ENCODE data around the gene MFSD12.

Gene MFSD12

DNA sequence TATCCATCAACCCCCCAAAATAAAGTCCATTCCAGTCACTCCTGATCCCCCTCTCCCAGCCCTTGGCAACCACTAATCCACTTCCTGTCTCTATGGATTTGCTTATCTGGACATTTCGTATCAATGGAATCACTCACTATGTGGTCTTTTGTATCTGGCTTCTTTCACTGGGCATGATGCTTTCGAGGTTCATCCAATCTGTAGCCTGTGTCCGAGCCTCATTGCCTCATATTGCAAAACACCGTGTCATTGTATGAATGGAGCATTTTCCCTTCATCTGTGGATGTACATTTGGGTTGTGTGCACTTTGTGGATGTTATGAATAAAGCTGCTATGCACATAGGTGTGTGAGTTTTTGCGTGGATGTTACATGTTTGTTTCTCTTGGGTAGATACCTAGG lies 52.7 kb downstream of the MFSD12 start:
- H3K4me3 ChIP-seq (ENCODE audit: low read depth, low read length): peak overlapping the region; percentile 70
- TF ChIP-seq, protein P1, sequence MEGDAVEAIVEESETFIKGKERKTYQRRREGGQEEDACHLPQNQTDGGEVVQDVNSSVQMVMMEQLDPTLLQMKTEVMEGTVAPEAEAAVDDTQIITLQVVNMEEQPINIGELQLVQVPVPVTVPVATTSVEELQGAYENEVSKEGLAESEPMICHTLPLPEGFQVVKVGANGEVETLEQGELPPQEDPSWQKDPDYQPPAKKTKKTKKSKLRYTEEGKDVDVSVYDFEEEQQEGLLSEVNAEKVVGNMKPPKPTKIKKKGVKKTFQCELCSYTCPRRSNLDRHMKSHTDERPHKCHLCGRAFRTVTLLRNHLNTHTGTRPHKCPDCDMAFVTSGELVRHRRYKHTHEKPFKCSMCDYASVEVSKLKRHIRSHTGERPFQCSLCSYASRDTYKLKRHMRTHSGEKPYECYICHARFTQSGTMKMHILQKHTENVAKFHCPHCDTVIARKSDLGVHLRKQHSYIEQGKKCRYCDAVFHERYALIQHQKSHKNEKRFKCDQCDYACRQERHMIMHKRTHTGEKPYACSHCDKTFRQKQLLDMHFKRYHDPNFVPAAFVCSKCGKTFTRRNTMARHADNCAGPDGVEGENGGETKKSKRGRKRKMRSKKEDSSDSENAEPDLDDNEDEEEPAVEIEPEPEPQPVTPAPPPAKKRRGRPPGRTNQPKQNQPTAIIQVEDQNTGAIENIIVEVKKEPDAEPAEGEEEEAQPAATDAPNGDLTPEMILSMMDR (IDR thresholded peaks at IDR 0.05; ENCODE audit: control insufficient read depth, extremely low read depth, insufficient read depth): no peak
- DNase-seq (ENCODE audit: low read depth): no peak

DNA sequence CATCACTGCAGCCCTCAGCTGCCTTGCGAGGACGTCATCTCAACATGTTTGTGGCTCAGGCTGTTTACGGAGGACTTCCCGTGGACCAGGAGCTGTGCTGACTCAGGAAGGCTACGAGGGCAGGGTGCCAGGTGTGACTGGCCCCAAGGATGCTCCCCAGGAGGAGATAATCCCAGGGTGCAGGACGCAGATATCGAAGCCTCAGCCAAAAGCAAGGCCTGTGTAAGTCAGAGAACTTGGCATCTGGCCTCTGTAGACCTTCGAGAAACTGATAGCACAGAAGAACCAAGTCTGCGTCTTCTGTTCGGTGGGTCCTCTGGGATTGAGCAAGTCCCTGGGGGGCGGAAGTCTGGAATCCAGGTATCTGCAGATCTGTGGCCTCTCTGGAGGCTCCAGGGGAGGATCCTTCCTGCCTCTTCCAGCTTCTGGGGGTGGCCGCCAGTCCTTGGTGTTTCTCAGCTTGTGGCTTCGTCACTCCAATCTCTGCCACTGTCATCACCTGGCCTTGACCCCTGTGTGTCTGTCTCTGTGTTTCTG lies 54.3 kb downstream of the MFSD12 start:
- TF ChIP-seq, protein P1 (IDR thresholded peaks at IDR 0.05; ENCODE audit: control insufficient read depth, extremely low read depth, insufficient read depth): no peak
- no peak overlapping the region for H3K4me3 ChIP-seq (ENCODE audit: low read depth, low read length)
- no peak for DNase-seq (ENCODE audit: low read depth)

DNA sequence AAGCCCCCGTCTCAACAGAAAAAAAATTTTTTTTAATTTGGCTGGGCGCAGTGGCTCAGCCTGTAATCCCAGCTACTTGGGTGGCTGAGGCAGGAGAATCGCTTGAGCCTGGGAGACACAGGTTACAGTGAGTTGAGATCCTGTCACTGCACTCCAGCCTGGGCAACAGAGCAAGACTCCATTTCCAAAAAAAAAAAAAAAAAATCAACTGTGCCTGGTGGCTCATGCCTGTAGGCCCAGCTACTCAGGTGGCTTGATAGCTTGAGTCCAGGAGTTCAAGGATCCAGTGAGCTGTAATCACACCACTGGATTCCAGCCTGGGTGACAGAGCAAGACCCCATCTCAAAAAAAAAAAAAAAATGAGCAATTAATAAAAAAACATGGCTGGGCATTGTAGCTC lies 55.6 kb downstream of the MFSD12 start:
- no peak for DNase-seq (ENCODE audit: low read depth)
- TF ChIP-seq, protein P1 (IDR thresholded peaks at IDR 0.05; ENCODE audit: control insufficient read depth, extremely low read depth, insufficient read depth): no peak
- no peak overlapping the region for H3K4me3 ChIP-seq (ENCODE audit: low read depth, low read length)

DNA sequence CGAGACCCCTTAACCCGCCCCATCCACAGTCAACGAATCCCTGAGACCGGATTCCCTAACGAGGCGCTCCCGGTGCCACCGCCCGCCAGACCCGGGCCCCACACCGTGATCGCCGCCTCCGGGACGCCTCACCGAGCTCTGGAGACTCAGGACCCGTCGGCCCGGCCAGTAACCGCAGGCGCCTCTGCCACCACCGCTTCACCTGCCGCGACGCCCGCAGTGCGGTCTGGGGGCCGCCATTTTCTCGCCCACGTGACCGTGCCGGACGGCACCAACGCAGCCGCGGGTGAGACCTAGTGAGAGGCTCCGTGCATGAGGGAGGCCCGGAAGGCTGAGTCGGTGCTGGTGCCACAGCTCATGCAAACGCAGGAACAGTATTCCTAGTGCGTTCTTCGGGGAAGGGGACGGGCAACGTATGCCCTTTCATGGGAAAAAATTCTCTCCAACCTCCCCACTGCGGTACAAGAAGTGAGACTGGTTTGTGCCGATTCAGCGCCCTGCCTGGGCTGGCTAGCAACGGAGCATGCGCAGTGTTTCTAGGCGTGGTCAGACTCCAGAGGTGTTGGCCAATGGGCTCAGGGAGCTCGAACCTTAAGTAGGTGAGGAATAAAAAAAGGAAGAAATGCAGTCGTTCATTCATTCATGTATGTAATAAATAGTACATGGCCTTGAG lies 56.8 kb downstream of the MFSD12 start, which contains the start of gene DOHH:
TSS of gene DOHH (minus strand) at position 246 of the 673 bp plus-strand sequence. CDS start 3,860 bp downstream, outside the sequence.
- peak; percentile 95 for DNase-seq (ENCODE audit: low read depth)
- H3K4me3 ChIP-seq (ENCODE audit: low read depth, low read length): peak within 1 kb of the TSS; percentile 100
- TF ChIP-seq, protein P1 (IDR thresholded peaks at IDR 0.05; ENCODE audit: control insufficient read depth, extremely low read depth, insufficient read depth): no peak

DNA sequence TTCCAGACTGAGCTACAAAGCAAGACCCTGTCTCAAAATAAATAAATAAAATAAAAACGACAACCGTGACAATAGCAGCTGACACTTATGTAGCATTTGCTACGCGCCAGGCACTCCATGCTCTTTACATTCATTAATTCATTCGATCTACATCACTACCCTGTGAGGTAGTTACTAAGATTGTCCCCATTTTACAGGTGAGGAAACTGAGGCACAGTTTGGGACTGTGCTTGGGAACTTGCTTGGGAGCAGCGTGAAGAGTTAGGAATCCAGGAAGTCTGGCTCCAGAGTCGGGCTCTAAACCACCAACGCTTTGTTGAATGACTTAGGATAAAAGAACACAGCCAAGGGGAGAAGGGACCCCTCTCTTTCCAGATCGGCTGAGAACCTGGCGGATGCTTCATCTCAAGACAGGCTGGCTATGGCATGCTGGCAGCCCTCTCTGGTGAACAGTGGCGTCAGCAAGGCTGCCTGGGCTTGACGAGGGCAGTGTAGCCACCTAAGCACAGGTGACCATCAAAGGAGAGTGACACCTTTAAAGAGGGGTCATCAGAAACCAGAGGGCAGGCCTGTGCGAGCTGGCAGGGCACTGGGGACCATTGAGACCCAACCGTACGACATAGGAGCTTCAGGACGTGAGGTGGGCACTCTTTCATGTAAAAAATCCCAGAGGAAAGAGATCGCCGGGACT lies 57.5 kb downstream of the MFSD12 start:
- TF ChIP-seq, protein P1 (IDR thresholded peaks at IDR 0.05; ENCODE audit: control insufficient read depth, extremely low read depth, insufficient read depth): no peak
- H3K4me3 ChIP-seq (ENCODE audit: low read depth, low read length): peak overlapping the region; percentile 100
- no peak for DNase-seq (ENCODE audit: low read depth)

DNA sequence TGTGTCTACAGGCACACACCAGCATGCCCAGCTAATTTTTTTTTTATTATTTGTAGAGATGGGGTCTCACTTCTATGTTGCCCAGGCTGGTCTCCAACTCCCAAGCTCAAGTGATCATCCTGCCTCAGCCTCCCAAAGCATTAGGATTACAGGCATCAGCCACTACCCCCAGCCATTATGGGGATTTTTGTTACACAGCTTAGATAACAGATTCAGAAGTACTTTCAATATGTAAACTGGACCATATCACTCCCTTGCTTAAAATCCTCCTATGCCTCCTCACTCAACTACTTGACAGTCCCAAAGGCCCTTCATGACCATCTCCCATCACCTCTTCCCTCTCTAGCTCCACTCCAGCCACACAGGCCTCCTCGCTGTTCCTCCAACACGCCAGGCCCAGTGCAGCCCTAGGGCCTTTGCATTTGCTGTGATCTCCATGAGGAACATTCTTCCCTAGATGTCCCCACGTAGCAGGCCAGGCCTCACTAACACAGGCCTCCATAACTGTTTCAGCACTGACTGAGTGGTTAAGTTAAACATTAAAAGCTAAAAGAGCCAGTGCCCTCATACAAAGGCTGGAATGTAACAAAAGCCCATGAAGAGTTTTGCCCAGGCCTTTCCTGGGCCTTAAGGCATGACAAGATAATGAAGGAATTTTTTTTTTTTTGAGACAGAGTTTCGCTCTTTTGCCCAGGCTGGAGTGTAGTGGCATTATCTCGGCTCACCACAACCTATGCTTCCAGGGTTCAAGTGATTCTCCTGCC lies 59.4 kb downstream of the MFSD12 start:
- DNase-seq (ENCODE audit: low read depth): no peak
- H3K4me3 ChIP-seq (ENCODE audit: low read depth, low read length): no peak overlapping the region

More for the DNA sequence above, 59.4 kb downstream of the MFSD12 start:
- TF ChIP-seq, protein P1 (IDR thresholded peaks at IDR 0.05; ENCODE audit: control insufficient read depth, extremely low read depth, insufficient read depth): no peak

All from LNCaP clone FGC (cell line).